Muscle layer of duodenum (tissue), 2 donors: ENCODE results near the gene SLC8B1.

ENCODE experiments used
- H3K27ac ChIP-seq: one replicate; pipeline ENCODE4 v1.7.0; 2013; ENCODE audit warnings: mild to moderate bottlenecking, low read length
- H3K27me3 ChIP-seq: one replicate; pipeline ENCODE4 v1.7.0; 2013; ENCODE audit warnings: low read depth, mild to moderate bottlenecking, control low read depth, low read length
- H3K36me3 ChIP-seq, 2 donors: one replicate each; pipeline ENCODE4 v1.7.0; 2013; ENCODE audit warnings: low read length in 2 of 2, control low read depth in 1 of 2, mild to moderate bottlenecking in 1 of 2; ENCODE audit not compliant: insufficient read depth in 2 of 2, control insufficient read depth in 1 of 2
- H3K4me1 ChIP-seq, 2 donors: one replicate each; pipeline ENCODE4 v1.7.0; 2013; ENCODE audit warnings: low read length in 2 of 2, mild to moderate bottlenecking in 2 of 2, control low read depth in 1 of 2, moderate library complexity in 1 of 2; ENCODE audit not compliant: insufficient read depth in 2 of 2, control insufficient read depth in 1 of 2
- H3K4me3 ChIP-seq, 2 donors: one replicate each; pipeline ENCODE4 v1.7.0; 2013; ENCODE audit warnings: low read length in 2 of 2, low read depth in 1 of 2, mild to moderate bottlenecking in 1 of 2
- H3K9me3 ChIP-seq, 2 donors: one replicate each; pipeline ENCODE4 v1.7.0; 2013; ENCODE audit warnings: low read length in 2 of 2, control low read depth in 1 of 2, mild to moderate bottlenecking in 1 of 2; ENCODE audit not compliant: control insufficient read depth in 1 of 2
- donor health status: healthy.

The SLC8B1 gene

DNA sequence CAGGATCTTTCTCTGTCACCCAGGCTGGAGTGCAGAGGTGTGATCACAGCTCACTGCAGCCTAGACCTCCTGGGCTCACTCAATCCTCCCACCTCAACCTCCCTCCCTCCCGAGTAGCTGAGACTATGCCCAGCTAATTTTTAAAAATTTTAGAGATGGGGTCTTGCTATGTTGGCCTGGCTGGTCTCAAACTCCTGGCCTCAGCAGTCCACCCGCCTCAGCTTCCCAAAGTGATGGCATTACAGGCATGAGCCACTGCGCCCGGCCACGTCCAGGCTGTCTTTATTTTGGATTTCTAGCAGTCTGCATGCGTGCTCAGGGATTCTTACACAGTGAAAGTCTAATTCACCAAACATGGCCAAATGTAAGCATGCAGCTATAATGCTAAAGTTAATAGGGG, 17.8 kb downstream of the SLC8B1 start:
- Histone ChIP-seq H3K27ac (no peak overlapping the region), H3K36me3 (peaks cover 42 to 58% of the 10 kb centered on the region in 2 donors), H3K9me3 (peaks cover 0 to 3% of the 10 kb centered on the region in 2 donors), H3K4me1 (no peaks in the 10 kb centered on the region), H3K4me3 (no peak overlapping the region), H3K27me3 (no peaks in the 10 kb centered on the region)

DNA sequence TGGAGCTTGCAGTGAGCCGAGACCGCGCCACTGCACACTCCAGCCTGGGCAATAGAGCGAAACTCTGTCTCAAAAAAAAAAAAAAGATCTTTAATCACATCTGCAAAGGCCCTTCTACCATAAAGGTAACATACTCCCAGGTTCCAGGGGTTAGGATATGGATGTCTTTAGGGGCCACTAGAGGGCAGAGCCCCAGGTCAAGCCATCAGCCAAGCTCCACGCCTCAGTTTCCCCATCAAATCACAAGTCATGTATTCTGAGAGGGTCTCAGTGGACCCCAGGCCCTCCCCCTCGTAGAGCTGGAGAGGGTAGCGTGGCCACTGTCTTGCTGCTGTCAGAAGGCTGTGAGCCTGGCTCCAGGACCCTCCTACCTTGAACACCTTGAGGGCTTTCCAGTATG, 18.8 kb downstream of the SLC8B1 start:
- Histone ChIP-seq H3K4me3 (no peak overlapping the region), H3K9me3 (peaks cover 0 to 1% of the 10 kb centered on the region in 2 donors), H3K27me3 (no peaks in the 10 kb centered on the region), H3K36me3 (peaks cover 42 to 56% of the 10 kb centered on the region in 2 donors), H3K4me1 (no peaks in the 10 kb centered on the region), H3K27ac (no peak overlapping the region)

DNA sequence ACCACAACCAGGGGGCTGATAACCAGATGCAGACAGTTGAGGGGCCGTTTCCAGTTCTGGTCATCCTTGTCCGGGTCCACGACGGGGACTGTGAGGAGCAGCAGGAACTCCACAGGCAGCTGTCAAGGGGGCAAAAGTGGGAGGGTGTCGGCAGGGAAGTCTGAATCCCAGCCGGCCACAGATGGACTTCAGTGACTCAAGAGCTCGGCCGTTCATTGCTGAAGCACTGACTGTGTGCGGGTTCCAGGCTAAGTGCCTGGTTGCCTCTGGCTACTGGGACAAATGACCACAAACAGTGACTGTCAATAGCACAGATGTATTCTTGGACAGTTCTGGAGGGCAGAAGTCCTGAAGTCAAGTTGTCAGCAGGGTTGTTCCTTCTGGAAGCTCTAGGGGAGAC, 19.6 kb downstream of the SLC8B1 start:
- Histone ChIP-seq H3K27me3 (no peaks in the 10 kb centered on the region), H3K36me3 (peaks cover 39 to 53% of the 10 kb centered on the region in 2 donors), H3K9me3 (no peaks in the 10 kb centered on the region)

GRCh38 chr12:113314121-113314529, 20.8 kb downstream of the SLC8B1 start:
- Histone ChIP-seq H3K27ac (no peak overlapping the region), H3K27me3 (no peaks in the 10 kb centered on the region), H3K4me1 (no peaks in the 10 kb centered on the region), H3K9me3 (no peaks in the 10 kb centered on the region), H3K4me3 (no peak overlapping the region), H3K36me3 (peaks cover 40 to 56% of the 10 kb centered on the region in 2 donors)

More for the DNA sequence above, 19.6 kb downstream of the SLC8B1 start:
- Histone ChIP-seq H3K4me1 (no peaks in the 10 kb centered on the region), H3K27ac (no peak overlapping the region), H3K4me3 (no peak overlapping the region)

- H3K27ac ChIP-seq, result no peak overlapping the region
- H3K27me3 ChIP-seq, result no peaks in the 10 kb centered on the region
- peaks cover 19 to 48% of the 10 kb centered on the region in 2 donors for H3K36me3 ChIP-seq
- H3K4me3 ChIP-seq, result no peak overlapping the region
- no peaks in the 10 kb centered on the region for H3K4me1 ChIP-seq
- H3K9me3 ChIP-seq, result no peaks in the 10 kb centered on the region
These were observed 24.4 kb downstream of the SLC8B1 start for GRCh38 chr12:113310489-113310888.

GRCh38 chr12:113306382-113306781, 28.5 kb downstream of the SLC8B1 start:
- H3K4me1 ChIP-seq, result no peaks in the 10 kb centered on the region
- H3K27me3 ChIP-seq, result no peaks in the 10 kb centered on the region
- peaks cover 11 to 65% of the 10 kb centered on the region in 2 donors for H3K36me3 ChIP-seq
- no peaks in the 10 kb centered on the region for H3K9me3 ChIP-seq
- no peak overlapping the region for H3K27ac ChIP-seq
- H3K4me3 ChIP-seq, result no peak overlapping the region

GRCh38 chr12:113305281-113305856, 29.5 kb downstream of the SLC8B1 start:
- no peaks in the 10 kb centered on the region for H3K27me3 ChIP-seq
- H3K27ac ChIP-seq, result no peak overlapping the region
- no peaks in the 10 kb centered on the region for H3K4me1 ChIP-seq
- H3K36me3 ChIP-seq, result peaks cover 11 to 60% of the 10 kb centered on the region in 2 donors
- H3K4me3 ChIP-seq, result no peak overlapping the region
- no peaks in the 10 kb centered on the region for H3K9me3 ChIP-seq

DNA sequence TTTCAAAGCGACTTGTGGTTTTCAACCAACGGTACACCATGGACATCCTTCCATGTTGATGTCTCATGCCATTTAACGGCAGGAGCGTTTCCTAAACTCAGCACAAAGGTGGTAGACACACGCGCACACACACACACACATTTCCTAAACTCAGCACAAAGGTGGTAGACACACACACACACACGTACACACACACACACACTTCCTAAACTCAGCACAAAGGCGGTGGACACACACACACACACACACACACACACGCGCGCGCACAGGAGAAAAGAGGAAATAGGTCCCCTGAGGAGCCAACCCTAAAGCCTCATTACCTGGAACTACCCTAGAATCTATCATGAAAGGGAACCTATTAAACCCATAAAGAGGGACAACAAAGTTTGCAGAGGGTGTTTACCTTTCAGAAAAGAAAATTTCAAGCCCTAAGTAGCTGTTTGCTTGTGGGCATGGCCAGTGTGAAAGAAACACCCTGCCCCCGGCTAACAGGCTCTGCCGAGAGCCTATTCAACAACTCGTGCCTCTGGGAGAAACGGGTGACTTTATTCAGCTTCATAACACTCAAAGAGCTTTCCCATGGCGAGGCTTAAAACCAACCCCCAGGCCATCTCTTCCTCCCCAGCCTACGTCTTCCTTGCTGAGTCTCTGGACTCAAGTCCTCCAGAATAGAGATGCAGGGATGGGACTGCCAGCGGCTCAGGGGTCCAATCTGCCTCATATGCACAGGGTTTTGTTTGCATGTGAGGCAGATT, 31.8 kb downstream of the SLC8B1 start:
- Histone ChIP-seq H3K9me3 (no peaks in the 10 kb centered on the region), H3K27ac (no peak overlapping the region), H3K36me3 (peaks cover 6 to 52% of the 10 kb centered on the region in 2 donors), H3K27me3 (no peaks in the 10 kb centered on the region), H3K4me3 (no peak overlapping the region), H3K4me1 (peaks cover 0 to 16% of the 10 kb centered on the region in 2 donors)

DNA sequence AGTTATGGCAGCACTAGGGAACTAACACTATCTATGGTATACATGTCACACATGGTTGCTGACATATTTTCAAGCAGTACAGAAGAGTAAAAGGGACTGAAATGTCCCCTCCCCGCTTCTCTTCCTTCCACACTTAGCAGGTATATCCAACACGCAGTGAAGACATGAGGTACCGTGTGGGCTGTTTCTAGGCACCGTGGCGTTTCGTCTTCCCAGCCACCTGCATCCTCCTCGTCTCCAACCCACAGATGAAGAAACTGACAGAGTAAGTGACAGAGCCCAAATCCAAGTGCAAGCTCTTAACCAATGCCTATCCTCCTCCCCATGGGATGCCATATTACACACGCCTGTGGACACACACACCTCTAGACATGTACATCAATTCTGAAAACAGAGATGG, 32.4 kb downstream of the SLC8B1 start:
- no peaks in the 10 kb centered on the region for H3K9me3 ChIP-seq
- H3K36me3 ChIP-seq, result peaks cover 6 to 48% of the 10 kb centered on the region in 2 donors
- no peak overlapping the region for H3K4me3 ChIP-seq
- no peaks in the 10 kb centered on the region for H3K27me3 ChIP-seq
- H3K27ac ChIP-seq, result no peak overlapping the region
- H3K4me1 ChIP-seq, result peaks cover 0 to 16% of the 10 kb centered on the region in 2 donors

DNA sequence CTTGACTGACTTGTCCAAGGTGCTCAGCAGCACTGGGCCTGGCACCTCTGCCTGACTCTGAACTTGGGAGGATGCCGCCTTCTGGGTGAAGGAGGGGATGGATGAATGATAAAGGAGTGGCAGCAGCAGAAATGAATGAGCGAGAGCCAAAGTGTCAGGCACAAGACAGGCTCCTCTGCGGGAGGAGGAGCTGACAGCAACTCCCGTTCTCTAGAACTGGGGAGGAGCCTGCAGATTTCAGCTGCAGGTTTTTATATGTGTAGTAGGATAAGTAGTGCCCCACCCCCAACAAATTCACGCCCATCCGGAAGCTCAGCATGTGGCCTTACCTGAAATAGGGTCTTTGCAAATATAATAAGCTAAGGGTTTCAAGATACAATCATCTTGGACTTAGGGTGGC, 33.1 kb downstream of the SLC8B1 start:
- Histone ChIP-seq H3K27me3 (no peaks in the 10 kb centered on the region), H3K9me3 (no peaks in the 10 kb centered on the region), H3K4me3 (no peak overlapping the region), H3K4me1 (peaks cover 0 to 16% of the 10 kb centered on the region in 2 donors), H3K36me3 (peaks cover 9 to 50% of the 10 kb centered on the region in 2 donors), H3K27ac (no peak overlapping the region)

- Histone ChIP-seq H3K27ac (no peak overlapping the region), H3K27me3 (no peaks in the 10 kb centered on the region), H3K4me3 (no peak overlapping the region), H3K36me3 (peaks cover 17 to 52% of the 10 kb centered on the region in 2 donors), H3K4me1 (peaks cover 0 to 16% of the 10 kb centered on the region in 2 donors), H3K9me3 (no peaks in the 10 kb centered on the region)
These were observed 35.2 kb downstream of the SLC8B1 start for GRCh38 chr12:113299619-113300237.
